Bone marrow (tissue), 2 donors: ENCODE results near the gene SDHA.
A peak's percentile ranks its signal among the peaks of the same experiment; 100 is the strongest.

ENCODE experiments used
- DNase-seq, 2 donors: peaks; one replicate each; lab custom pipeline; 2025; lab: John Stamatoyannopoulos, UW

The SDHA gene

DNA sequence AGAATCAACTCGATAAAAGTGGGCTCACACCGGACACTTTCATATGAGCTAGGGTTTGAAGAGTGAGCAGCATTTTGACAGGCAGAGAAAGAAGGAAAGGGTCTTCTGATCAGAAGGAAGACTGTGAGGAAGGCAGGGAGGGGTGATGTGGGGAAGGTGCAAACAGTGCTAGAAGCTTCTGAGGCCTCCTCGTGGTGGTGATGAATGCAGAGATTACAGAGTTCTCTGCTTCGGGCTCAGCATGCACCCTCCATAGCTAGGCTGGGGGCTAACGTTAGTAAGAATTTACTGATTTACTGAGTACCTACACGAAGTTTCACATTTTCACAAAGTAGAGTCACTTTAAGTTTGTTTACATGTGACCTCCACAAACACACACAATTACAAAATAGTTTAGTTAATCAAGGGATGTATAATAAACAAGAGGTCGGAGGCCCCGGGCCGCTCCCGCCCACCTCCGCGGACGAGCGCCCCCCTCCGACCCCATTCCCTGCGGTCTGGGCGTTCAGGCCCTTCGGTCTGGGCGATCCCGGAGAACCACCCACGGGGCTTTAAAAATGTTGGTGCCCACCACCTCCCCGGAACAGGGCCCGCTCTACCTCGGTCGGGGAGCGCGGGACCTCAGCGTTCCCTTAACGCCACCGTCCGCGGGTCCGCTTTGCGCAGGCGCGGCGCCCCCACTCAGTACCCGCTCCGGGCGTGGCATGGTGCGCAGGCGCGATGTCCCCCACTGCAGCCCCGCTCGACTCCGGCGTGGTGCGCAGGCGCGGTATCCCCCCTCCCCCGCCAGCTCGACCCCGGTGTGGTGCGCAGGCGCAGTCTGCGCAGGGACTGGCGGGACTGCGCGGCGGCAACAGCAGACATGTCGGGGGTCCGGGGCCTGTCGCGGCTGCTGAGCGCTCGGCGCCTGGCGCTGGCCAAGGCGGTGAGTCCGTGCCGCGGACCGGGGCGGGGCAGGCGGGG lies at the start of gene SDHA, which contains the start of gene CCDC127:
TSS of gene SDHA (plus strand) at position 827 of the 963 bp plus-strand sequence. CDS start at position 863, 36 bp downstream.
TSS of gene CCDC127 (minus strand) at position 660 of the 963 bp plus-strand sequence. CDS start 1,304 bp downstream, outside the sequence.
- DNase-seq, result peak; percentile 83 to 93

DNA sequence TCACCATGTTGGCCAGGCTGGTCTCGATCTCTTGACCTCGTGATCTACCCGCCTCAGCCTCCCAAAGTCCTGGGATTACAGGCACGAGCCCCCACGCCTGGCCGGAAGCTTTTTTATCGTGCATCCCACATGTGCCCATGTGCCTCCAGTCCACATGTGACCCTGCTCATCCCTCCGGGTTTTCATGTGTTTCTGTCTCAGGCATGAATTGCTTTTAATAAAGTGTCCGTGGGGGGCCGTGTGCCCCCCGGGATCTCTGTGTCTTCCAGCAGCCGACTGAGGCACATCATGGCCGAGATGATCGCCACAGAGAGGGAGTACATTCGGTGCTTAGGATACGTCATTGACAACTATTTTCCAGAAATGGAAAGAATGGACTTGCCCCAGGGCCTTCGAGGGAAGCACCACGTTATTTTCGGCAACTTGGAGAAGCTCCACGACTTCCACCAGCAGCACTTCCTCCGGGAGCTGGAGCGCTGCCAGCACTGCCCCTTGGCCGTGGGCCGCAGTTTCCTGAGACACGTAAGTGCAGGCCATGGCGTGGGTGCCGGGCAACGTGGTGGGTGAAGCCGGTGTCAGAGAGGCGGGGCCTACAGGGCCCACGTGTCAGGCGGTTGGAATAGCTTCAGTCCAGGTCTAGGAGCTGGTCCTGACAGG lies 48.9 kb upstream of the SDHA start:
- no peak for DNase-seq

DNA sequence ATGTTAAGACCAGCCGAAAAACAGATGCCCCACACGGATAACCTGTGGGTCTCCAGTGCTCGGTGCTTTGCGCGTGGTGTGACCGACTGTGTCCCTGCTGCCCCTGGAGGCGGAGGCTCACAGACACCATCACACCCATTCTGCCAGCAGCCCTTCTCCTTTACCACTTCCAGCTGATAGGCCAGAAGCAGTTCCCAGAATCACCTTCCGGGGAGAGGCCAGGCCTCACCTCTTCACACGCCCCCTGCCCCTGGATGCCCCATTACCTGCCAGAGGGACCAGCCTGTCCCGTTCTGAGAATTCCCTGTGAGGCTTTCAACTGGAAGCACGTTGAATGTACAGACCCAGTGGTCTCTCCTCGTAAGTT lies 48.4 kb upstream of the SDHA start:
- DNase-seq, result no peak

DNA sequence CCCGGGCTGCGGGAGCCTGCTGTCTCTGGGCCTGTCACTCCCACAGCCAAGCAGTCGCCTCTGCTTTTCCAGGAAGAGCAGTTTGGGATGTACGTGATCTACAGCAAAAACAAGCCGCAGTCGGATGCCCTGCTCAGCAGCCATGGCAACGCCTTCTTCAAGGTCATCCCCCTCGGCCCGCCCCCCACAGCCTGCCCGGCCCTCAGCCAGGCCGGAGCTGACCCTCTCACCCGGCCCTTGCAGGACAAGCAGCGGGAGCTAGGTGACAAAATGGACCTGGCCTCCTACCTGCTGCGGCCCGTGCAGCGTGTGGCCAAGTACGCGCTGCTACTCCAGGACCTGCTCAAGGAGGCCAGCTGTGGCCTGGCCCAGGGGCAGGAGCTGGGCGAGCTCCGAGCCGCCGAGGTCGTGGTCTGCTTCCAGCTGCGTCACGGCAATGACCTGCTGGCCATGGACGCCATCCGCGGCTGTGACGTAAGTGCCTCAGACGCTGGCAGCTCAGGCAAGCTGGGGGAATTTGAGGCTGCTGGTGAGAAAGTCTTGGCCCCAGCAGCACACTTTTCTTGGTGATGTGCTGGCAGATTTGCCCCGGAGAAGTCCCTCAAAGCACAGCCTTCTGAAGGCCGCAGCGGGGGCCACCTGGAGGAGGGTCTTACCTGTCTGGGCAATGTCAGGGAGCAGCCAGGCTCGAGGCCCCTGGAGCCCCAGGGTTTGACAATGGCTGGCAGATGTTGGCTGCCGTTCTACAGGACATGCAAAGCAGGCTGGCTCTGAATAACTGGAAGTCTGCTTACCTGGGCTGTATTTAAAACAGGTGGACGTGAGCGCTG lies 46.9 kb upstream of the SDHA start:
- DNase-seq, result no peak

DNA sequence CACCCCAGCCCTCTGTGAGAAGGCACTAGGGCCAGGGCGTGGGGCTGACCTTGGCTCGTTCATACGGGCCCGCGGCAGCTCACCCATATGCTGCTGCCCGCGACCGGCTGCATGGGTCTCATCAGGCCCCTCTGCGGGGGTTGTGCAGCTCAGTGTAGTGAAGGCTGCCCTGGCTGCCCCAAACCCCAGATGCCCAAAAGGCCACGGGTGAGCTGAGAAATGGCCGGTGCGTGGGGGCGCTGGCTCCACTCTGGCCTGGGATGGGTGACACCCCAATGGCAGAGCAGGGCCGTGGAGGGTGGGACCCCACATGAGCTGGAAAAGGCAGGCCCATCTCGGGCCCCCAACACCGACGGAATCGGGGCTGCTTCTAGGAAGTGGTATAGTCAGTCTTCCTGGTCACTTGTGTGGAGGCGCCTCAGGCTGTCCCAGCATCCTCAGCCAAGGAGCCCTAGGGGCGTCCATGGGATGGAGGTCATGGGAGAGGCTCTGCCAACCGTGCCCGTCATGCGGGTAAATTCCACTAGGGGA lies 46.3 kb upstream of the SDHA start:
- DNase-seq, result no peak

DNA sequence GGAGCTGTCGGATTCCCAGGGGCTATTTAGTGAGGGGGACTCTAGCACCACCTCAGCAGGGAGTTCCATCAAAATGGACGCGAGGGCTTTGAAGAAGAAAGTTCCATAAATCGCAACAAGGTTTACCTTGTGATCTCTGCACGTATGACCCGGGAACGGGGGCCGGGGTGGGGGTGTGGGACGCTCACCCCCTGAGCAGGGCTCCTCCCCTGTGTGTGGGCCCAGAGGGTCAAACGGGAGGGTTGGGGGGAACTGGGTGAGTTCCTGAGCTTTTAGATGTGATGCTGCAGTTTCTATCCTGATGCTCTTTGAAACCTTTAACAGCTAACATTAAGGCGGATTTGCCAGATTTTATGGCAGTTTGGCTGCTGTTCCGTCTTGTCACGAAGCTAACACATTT lies 45.7 kb upstream of the SDHA start:
- DNase-seq, result no peak

DNA sequence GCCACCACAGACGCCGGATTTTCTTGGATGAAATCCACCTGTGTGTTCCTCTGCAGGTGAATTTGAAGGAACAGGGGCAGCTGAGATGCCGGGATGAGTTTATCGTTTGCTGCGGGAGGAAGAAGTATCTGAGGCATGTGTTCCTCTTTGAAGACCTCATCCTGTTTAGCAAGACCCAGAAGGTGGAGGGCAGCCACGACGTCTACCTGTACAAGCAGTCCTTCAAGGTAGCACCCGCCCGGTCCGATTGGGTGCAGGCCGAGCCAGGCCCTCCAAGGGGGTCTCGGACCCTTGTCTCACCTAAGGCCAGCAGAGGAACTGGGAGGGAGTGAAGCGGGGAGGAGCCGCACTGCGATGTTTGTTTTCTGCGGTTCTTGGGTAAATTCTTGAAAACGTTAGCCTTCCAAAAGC lies 45.3 kb upstream of the SDHA start:
- DNase-seq, result no peak

DNA sequence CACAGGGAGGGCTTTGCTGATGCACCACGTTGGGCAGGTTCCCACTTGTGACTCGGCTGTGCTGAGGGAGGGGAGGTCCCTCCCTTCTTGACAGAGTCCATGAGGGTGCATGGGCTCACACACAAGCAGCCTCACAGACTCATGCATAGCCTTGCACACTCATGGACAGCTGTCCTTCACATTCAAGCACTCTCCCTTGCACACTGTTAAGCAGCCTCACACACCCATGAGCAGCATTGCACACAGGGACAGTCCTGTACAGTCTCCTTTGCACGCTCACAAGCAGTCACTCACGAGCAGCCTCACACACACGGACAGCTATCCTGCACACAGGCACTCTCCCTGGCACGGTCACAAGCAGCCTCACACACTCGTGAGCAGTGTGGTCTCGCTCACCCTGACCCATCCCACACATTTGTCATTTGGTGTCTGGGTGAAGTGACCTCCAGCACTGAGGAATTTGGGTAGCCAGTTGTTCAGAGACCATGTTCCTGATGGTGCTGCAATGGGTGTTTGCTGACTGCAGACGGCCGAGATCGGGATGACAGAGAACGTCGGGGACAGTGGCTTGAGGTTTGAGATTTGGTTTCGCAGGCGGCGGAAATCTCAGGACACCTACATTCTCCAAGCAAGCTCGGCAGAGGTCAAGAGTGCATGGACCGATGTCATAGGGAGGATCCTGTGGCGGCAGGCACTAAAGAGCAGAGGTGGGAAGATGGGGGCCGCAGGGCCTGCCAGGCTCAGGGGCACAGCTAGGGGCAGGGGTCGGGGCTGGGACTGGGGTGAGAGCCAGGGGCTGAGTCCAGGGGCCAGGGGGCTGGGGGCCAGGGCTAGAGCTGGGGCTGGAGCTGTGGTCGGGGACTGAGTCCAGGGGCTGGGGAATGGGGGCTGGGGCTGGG lies 44.5 kb upstream of the SDHA start:
- DNase-seq, result no peak

DNA sequence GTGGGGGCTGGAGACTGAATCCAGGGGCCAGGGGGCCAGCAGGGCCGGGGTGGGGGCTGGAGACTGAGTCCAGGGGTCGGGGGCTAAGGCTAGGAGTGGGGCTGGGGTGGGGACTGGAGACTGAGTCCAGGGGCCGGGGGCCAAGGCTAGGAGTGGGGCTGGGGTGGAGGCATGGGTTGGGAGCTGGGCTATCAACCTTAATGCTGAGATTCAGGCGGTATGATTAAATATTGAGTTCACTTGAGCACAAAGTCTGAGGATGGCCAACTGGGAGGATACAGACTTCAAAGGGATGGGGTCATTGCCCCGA lies 43.9 kb upstream of the SDHA start:
- no peak for DNase-seq

DNA sequence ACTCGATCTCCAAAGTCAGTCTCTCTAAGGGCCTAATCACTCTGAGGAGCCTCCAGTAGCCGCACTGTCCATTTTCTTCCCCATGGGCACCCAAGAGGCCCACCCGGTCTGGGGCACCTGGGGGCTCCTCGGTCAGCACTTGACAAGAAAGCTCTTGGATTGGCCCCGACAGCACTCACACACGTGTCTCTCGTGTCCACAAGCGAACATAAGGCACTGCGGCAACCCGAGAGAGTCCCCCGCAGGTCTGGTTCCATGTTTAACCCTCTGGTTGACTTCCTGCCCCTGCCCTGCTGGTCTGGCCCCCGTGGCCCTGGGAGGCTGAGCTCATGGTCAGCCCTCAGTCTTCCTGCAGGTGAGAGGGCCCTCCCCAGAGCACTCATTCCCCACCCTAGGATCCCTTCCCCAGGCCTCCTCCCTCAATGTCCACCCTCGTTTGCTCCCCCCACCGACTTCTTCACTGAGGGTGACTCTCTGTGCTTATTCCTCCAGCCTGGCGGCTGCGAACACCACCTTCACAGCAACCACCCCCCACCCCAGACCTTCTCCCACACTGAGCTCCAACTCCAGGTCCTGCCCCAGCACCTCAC lies 43.1 kb upstream of the SDHA start:
- DNase-seq, result no peak

DNA sequence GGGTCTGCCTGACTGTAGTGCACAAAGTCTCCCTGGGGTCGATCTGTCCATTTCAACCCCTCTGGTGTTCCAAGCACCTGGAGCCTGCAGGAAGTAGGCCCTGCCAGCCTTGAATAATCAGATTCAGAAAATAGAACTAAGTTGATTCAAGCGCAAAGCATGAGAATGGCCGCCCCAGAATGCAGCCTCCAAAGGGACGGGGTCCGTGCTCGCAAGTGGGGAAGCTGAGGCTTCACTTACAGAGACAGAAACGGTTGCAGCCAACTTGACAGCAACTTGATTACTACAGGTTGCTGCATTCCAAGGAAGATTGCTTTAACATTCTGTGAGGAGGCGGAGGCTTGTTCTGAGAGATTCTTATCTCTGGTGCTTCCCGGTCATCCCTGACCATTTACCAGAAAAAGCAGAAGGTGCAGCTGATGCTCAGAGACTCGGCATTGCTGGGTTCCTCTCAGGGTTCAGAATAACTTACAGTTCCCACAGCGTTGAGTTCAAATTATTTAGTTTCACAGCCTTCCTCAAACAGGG lies 41.8 kb upstream of the SDHA start:
- DNase-seq, result no peak

DNA sequence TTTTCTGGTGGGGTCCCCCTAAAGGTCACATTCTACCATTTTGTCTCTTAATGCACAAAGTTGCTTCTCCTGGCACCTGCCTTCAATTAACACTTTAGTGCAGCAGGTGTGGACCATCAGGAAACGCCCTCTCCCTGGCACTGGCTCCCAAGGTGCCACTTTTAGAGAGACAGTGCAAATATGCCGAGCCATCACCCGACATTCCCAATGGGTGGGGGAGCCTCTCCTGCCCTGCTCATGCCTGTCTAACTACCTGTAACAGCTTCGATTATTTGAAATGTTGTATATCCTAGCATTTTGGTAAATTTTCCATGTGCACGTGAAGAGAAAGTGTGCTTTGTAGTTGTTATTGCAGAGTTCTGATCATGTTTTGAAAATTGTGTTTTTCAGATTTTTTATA lies 40.0 kb upstream of the SDHA start:
- DNase-seq, result no peak

DNA sequence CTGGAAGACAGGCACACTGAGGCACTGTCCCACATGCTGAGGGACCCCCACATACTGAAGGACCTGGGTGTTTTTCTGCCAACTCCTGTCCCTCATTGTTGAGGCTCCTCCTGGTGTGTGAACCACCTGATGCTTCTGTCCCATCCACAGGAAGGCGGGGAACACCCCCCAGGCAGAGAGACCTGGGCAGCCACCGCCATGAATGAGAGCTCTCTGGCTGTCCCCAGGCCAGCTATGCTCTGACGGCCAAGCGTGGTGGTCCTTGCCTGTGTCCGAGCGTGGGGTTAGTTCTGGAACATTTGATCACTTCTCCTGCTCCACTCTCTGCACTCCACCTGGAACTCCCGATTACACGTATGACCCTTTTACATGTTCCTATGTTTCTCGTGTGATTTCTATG lies 38.7 kb upstream of the SDHA start:
- no peak for DNase-seq

DNA sequence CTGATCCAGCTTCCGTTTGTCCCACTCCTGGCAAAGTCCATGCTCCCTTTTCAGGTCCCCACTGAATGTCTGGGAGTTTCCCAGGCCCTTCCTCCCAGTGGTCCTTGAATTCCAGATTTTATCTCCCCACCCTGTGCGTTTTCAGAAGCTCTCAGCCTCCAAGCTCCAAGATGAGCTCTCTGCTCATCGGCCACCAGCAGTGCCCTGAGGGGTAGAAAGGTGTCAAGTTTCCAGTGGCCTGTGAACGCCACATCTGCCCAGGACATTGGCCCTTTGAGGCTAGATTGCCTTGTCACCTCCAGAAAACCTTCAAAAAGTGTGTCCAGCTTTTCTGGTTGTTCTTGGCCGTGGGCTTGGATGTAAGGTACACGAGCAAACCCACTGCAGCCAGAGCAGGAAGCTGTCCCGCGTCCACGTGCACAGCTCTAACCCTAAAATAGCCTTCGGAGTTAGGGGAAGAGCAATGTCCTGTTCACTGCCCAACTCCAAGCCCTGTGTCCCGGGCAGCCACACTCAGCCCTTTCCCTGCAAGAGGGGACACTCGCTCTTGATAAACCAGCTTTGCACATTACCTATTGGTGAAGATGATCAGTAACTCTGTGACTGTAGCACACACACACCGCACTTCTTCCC lies 37.7 kb upstream of the SDHA start:
- no peak for DNase-seq

DNA sequence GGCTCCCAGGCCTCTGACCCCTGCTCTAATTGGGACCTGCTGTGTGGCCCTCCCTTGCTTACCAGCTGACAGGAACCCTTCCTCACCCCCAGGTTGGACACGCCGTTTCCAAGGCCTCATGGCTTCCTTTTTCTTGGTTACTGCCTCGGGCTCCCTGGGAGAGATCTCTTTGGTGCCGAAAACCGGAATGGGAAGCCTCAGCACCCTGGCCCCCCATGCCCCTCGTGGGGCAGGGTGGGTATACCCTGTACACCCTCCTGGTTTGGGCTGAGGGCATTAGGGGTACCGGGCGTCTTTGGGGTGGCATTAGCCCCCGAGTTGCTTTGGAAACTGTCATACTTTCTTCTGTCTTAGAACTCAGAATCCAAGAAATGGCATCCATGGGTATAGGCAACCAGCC lies 37.0 kb upstream of the SDHA start:
- no peak for DNase-seq

DNA sequence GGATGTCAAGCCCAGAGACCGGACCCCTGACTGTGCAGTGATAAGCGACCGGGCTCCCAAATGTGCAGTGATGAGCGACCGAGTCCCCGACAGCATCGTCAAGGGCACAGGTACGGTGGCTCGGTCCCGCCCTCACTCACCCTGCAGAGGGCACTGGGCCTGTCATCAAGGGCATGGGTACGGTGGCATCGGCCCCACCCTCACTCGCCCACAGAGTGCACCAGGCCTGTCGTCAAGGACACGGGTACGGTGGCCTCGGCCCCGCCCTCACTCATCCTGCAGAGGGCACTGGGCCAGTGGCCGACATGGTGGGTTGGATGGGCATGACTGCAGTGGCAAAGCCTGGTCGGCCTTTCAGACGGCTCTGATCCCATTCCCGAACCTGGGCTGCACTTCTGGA lies 36.6 kb upstream of the SDHA start:
- DNase-seq, result no peak

DNA sequence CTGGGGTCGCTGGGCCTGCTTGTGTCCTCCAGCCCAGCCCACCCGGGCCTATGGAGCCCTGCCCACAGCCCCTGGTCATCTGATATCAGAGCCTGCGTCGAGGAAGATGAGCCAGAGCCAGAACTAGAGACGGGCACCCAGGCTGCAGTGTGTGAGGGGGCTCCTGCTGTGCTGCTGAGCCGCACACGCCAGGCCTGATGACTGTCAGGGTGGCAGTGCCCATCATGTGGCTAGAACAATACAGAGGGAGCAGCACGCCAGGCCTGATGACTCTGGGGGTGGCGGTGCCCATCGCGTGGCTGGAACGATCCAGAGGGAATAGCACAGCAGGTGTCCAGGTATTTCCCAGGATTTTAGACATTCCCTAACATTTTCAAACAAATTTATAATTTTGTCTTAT lies 36.0 kb upstream of the SDHA start:
- no peak for DNase-seq

DNA sequence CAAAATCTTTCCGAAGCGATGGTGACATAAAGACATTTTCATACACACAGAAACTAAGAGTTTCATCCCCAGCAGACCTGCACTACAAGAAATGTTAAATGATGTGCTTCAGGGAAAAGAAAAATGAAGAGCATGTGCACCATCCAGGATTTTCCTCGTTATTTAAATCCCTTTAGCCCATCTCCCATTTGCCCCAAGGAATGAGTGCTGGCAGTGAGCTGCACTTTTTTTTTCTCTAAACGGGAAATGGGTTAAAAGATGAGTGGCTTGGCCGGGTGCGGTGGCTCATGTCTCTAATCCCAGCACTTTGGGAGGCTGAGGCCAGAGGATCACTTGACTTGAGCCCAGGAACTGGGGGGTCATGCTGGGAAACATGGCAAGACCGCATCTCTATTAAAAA lies 33.6 kb upstream of the SDHA start:
- DNase-seq, result no peak

DNA sequence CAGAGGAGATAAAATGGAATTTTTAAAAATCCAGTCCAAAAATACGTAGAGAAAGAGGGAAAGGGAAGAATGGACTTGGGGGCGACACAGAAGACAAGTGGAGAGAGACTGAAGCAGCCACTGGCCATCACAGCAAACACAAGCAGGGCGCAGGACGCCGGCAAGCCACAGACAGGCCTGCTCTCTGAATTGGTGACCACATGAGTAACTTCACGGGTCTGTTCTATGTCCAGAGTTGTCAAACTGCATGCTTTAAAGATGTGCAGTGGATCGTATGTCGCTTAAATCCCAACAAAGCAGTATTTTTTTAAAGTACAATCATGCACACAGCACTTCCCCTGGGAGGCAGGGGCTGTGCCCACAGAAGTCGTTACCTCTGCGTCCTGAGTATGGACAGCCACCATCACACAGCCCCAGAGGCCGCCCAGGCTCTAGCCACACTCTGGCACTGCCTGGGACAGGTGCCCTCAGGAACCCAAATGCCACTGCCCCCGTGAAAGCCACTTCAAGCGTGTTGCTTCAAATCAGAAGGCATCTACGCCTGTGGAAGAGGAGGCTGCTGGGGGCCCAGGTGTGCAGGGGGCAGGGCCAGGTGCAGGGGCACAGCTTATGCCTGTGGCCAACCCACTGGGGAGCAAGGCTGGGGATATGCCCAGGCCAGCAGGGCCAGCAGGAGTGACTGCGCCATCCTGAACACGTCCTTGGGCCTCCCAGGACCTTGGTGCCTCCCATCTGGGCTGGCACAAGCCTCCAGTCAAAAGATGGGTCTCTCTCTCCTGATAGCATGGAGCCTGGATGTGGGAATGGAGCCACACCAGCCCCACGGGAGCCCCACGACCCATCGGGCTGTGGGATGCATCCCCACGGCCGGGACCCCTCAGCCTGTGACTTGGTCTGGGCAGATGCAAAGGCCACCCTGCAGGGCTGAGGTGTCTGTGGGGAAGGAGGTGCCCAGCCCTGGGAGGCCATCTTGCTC lies 32.7 kb upstream of the SDHA start:
- DNase-seq, result no peak
